Effector memory CD8-positive, alpha-beta T cell (primary cell): ENCODE measurements around the gene LHB.

Experiments used
- ATAC-seq: fragments of 150-1000 bp; cut with Tn5 transposase; replicated peaks from 2 replicates; pipeline ENCODE4 v1.10.0; 2021; ENCODE audit warnings: mild to moderate bottlenecking, moderate library complexity
- DNase-seq, 3 experiments: peaks; one replicate each; pipeline ENCODE4 v3.0.0; 2021
- H3K27ac Mint-ChIP-seq, 2 donors: one replicate each; pipeline ENCODE4 v1.8.0; 2022; ENCODE audit warnings: mild to moderate bottlenecking in 2 of 2, mixed read lengths in 2 of 2, moderate library complexity in 2 of 2
- H3K27me3 Mint-ChIP-seq, 2 donors: one replicate each; pipeline ENCODE4 v1.8.0; 2022; ENCODE audit warnings: mixed read lengths in 2 of 2
- H3K36me3 Mint-ChIP-seq: one replicate; pipeline ENCODE4 v1.8.0; 2022; ENCODE audit warnings: mild to moderate bottlenecking, moderate library complexity, mixed read lengths; ENCODE audit not compliant: insufficient read depth
- H3K4me1 Mint-ChIP-seq, 2 donors: one replicate each; pipeline ENCODE4 v1.8.0; 2022; ENCODE audit warnings: low read depth in 2 of 2, mixed read lengths in 2 of 2
- H3K4me3 Mint-ChIP-seq, 2 donors: one replicate each; pipeline ENCODE4 v1.8.0; 2022; ENCODE audit warnings: mild to moderate bottlenecking in 2 of 2, mixed read lengths in 2 of 2, moderate library complexity in 2 of 2
- H3K9me3 Mint-ChIP-seq, 2 donors: one replicate each; pipeline ENCODE4 v1.8.0; 2022; ENCODE audit warnings: mixed read lengths in 2 of 2

LHB gene

GRCh38 chr19:48970139-48970766, 46.6 kb downstream of the LHB start:
- ATAC-seq (no peak), DNase-seq (no peak)
- Mint-ChIP-seq H3K4me1 (peaks cover 20 to 27% of the 10 kb centered on the region in 2 donors), H3K4me3 (no peak overlapping the region), H3K9me3 (no peaks in the 10 kb centered on the region), H3K36me3 (peaks cover 55% of the 10 kb centered on the region), H3K27ac (no peak overlapping the region), H3K27me3 (no peaks in the 10 kb centered on the region)

GRCh38 chr19:48969276-48970138, 47.4 kb downstream of the LHB start:
- no peak for ATAC-seq
- Mint-ChIP-seq H3K36me3 (peaks cover 61% of the 10 kb centered on the region), H3K27me3 (no peaks in the 10 kb centered on the region), H3K27ac (no peak overlapping the region), H3K9me3 (no peaks in the 10 kb centered on the region), H3K4me3 (no peak overlapping the region), H3K4me1 (peaks cover 28 to 34% of the 10 kb centered on the region in 2 donors)
- no peak for DNase-seq

- ATAC-seq: no peak
- Mint-ChIP-seq H3K9me3 (no peaks in the 10 kb centered on the region), H3K4me3 (no peak overlapping the region), H3K27me3 (no peaks in the 10 kb centered on the region), H3K27ac (no peak overlapping the region), H3K4me1 (peaks cover 34 to 41% of the 10 kb centered on the region in 2 donors), H3K36me3 (peaks cover 64% of the 10 kb centered on the region)
- no peak for DNase-seq
These were observed 48.1 kb downstream of the LHB start for GRCh38 chr19:48968813-48969218.

- no peaks in the 10 kb centered on the region for H3K27me3 Mint-ChIP-seq
- H3K4me1 Mint-ChIP-seq: peaks cover 39 to 45% of the 10 kb centered on the region in 2 donors
- H3K36me3 Mint-ChIP-seq: peaks cover 61% of the 10 kb centered on the region
- no peaks in the 10 kb centered on the region for H3K9me3 Mint-ChIP-seq
- ATAC-seq: no peak
- no peak overlapping the region for H3K4me3 Mint-ChIP-seq
- H3K27ac Mint-ChIP-seq: no peak overlapping the region
- no peak for DNase-seq
These were observed 48.7 kb downstream of the LHB start for GRCh38 chr19:48968179-48968661.

GRCh38 chr19:48967346-48968178, 49.3 kb downstream of the LHB start:
- ATAC-seq (no peak), DNase-seq (no peak)
- Mint-ChIP-seq H3K4me1 (peaks cover 46 to 51% of the 10 kb centered on the region in 2 donors), H3K4me3 (peak overlapping the region in 1 of 2 donors; percentile 97), H3K9me3 (no peaks in the 10 kb centered on the region), H3K27ac (peak overlapping the region in 1 of 2 donors; percentile 46), H3K27me3 (no peaks in the 10 kb centered on the region), H3K36me3 (peaks cover 65% of the 10 kb centered on the region)

GRCh38 chr19:48966541-48967345, 50.1 kb downstream of the LHB start:
- Mint-ChIP-seq H3K4me1 (peaks cover 54 to 59% of the 10 kb centered on the region in 2 donors), H3K4me3 (peak overlapping the region; percentile 97 to 98), H3K9me3 (no peaks in the 10 kb centered on the region), H3K36me3 (peaks cover 68% of the 10 kb centered on the region), H3K27me3 (no peaks in the 10 kb centered on the region), H3K27ac (peak overlapping the region; percentile 73 to 99)
- no peak for ATAC-seq
- no peak for DNase-seq
